ENCODE results near the gene ZNF784.

Gene ZNF784

DNA sequence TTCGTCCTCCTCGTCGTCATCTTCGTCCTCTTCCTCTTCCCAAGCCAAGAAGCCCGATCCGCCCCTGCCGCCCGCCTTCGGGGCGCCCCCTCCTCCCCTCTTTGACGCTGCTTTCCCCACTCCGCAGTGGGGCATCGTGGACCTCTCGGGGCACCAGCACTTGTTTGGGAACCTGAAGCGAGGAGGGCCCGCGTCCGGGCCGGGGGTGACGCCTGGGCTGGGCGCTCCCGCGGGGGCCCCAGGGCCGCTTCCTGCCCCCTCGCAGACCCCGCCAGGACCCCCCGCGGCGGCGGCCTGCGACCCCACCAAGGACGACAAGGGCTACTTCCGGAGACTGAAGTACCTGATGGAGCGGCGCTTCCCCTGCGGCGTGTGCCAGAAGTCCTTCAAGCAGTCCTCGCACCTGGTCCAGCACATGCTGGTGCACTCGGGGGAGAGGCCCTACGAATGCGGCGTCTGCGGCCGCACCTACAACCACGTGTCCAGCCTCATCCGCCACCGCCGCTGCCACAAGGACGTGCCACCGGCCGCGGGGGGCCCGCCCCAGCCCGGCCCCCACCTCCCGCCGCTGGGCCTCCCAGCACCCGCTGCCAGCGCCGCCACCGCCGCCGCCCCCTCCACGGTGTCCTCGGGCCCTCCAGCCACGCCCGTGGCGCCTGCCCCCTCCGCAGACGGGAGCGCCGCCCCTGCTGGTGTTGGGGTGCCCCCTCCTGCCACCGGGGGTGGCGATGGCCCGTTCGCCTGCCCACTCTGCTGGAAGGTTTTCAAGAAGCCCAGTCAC, 10.2 kb downstream of the ZNF784 start:
- CTCF ChIA-PET = no interaction called here
- no peak for DNase-seq (ENCODE audit: extremely low spot score)
- POLR2A ChIA-PET = no interaction called here
- TF ChIP-seq BHLHE40 (IDR thresholded peaks at IDR 0.05; ENCODE audit: borderline replicate concordance) (no peak), NFRKB (IDR thresholded peaks at IDR 0.05) (no peak), PKNOX1 (IDR thresholded peaks at IDR 0.05) (no peak), ZNF384 (IDR thresholded peaks at IDR 0.05) (no peak), CTBP1 (IDR thresholded peaks at IDR 0.05; ENCODE audit: borderline replicate concordance) (no peak), LEF1 (IDR thresholded peaks at IDR 0.05; ENCODE audit: borderline replicate concordance) (no peak), SP1 (IDR thresholded peaks at IDR 0.05) (no peak), L3MBTL2 (conservative IDR thresholded peaks at IDR 0.05) (no peak), SUZ12 (IDR thresholded peaks at IDR 0.05) (no peak), FOXK2 (IDR thresholded peaks at IDR 0.05) (no peak), ELF4 (IDR thresholded peaks at IDR 0.05) (no peak), FOXM1 (IDR thresholded peaks at IDR 0.05; ENCODE audit: borderline replicate concordance) (no peak), ARNT (IDR thresholded peaks at IDR 0.05) (no peak), TARDBP (IDR thresholded peaks at IDR 0.05) (no peak), FOXA1 (IDR thresholded peaks at IDR 0.05) (no peak), HDGF (IDR thresholded peaks at IDR 0.05; ENCODE audit: borderline replicate concordance) (no peak)

DNA sequence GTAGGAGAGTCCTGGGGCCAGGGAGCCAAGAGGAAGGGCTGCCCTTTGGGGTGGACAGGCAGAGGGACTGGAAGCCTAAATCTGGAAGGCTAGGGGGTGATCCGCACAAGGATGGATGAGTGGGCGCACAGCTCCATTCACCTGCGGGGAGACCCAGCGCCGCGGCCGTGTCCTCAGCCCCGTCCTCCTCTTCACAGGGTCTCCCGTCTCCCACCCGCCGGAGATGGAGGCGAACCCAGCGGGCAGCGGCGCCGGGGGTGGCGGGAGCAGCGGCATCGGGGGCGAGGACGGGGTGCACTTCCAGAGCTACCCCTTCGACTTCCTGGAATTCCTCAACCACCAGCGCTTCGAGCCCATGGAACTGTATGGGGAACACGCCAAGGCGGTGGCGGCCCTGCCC, 11.0 kb downstream of the ZNF784 start:
- CTCF ChIA-PET = no interaction called here
- POLR2A ChIA-PET = interaction anchor here (1.3 kb wide), 1 partner anchor 14 kb away, joined by 3 read pairs; the partner anchor contains the start of gene FIZ1
- no peak for TF ChIP-seq L3MBTL2 (conservative IDR thresholded peaks at IDR 0.05)
- no peak for TF ChIP-seq NFRKB (IDR thresholded peaks at IDR 0.05)
- TF ChIP-seq ARNT (IDR thresholded peaks at IDR 0.05) = no peak
- TF ChIP-seq FOXM1 (IDR thresholded peaks at IDR 0.05; ENCODE audit: borderline replicate concordance) = no peak
- no peak for TF ChIP-seq SUZ12 (IDR thresholded peaks at IDR 0.05)
- no peak for TF ChIP-seq CTBP1 (IDR thresholded peaks at IDR 0.05; ENCODE audit: borderline replicate concordance)
- no peak for TF ChIP-seq FOXA1 (IDR thresholded peaks at IDR 0.05)
- no peak for TF ChIP-seq SP1 (IDR thresholded peaks at IDR 0.05)
- TF ChIP-seq BHLHE40 (IDR thresholded peaks at IDR 0.05; ENCODE audit: borderline replicate concordance) = no peak
- TF ChIP-seq ELF4 (IDR thresholded peaks at IDR 0.05) = no peak
- no peak for TF ChIP-seq ZNF384 (IDR thresholded peaks at IDR 0.05)
- TF ChIP-seq HDGF (IDR thresholded peaks at IDR 0.05; ENCODE audit: borderline replicate concordance) = no peak
- no peak for TF ChIP-seq TARDBP (IDR thresholded peaks at IDR 0.05)
- TF ChIP-seq LEF1 (IDR thresholded peaks at IDR 0.05; ENCODE audit: borderline replicate concordance) = no peak
- TF ChIP-seq PKNOX1 (IDR thresholded peaks at IDR 0.05) = no peak
- no peak for TF ChIP-seq FOXK2 (IDR thresholded peaks at IDR 0.05)
- DNase-seq (ENCODE audit: extremely low spot score) = no peak

DNA sequence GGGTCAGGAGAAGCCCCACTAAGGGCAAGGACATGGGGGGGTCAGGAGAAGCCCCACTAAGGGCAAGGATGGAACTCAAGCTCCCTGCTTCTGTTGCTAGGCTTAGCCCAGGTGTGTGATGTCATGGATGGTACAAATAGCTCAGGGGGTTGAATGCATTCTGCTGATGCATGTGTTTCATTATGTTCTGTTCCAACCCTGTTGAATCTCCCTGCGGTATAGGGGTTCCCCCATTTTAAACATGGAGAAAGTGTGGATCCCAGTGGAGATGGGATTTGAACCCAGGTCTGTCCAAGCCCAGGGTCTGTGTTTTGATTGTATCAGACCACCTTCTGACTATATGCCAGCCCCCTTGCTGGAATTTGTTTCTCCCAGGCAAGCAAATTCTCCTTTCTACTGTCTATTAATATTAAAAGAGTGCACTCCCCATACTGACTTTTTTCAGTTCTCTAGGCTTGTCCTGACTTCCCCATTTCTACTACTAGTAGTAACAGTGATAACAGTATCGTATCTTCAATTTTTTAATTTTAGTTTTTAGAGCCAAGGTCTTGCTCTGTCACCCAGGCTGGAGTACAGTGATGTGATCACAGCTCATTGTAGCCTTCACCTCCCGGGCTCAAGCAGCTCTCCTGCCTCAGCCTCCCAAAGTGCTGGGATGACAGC, 12.3 kb downstream of the ZNF784 start:
- ChIA-PET CTCF (interaction anchor here (0.5 kb wide), 1 partner anchor 105 kb away, joined by 3 read pairs; no protein-coding TSS in a partner anchor), POLR2A (interaction anchor here (1.3 to 1.4 kb wide), 2 partner anchors 12 to 13 kb away, joined by 3 to 10 read pairs; partner anchors contain the start of genes FIZ1 and ZNF784)
- DNase-seq (ENCODE audit: extremely low spot score) = no peak
- TF ChIP-seq SUZ12 (IDR thresholded peaks at IDR 0.05) (no peak), HDGF (IDR thresholded peaks at IDR 0.05; ENCODE audit: borderline replicate concordance) (no peak), NFRKB (IDR thresholded peaks at IDR 0.05) (no peak), PKNOX1 (IDR thresholded peaks at IDR 0.05) (no peak), ELF4 (IDR thresholded peaks at IDR 0.05) (no peak), TARDBP (IDR thresholded peaks at IDR 0.05) (no peak), FOXA1 (IDR thresholded peaks at IDR 0.05) (no peak), ARNT (IDR thresholded peaks at IDR 0.05) (no peak), FOXK2 (IDR thresholded peaks at IDR 0.05) (no peak), CTBP1 (IDR thresholded peaks at IDR 0.05; ENCODE audit: borderline replicate concordance) (no peak), BHLHE40 (IDR thresholded peaks at IDR 0.05; ENCODE audit: borderline replicate concordance) (no peak), ZNF384 (IDR thresholded peaks at IDR 0.05) (no peak), L3MBTL2 (conservative IDR thresholded peaks at IDR 0.05) (no peak), FOXM1 (IDR thresholded peaks at IDR 0.05; ENCODE audit: borderline replicate concordance) (no peak), SP1 (IDR thresholded peaks at IDR 0.05) (no peak), LEF1 (IDR thresholded peaks at IDR 0.05; ENCODE audit: borderline replicate concordance) (no peak)

DNA sequence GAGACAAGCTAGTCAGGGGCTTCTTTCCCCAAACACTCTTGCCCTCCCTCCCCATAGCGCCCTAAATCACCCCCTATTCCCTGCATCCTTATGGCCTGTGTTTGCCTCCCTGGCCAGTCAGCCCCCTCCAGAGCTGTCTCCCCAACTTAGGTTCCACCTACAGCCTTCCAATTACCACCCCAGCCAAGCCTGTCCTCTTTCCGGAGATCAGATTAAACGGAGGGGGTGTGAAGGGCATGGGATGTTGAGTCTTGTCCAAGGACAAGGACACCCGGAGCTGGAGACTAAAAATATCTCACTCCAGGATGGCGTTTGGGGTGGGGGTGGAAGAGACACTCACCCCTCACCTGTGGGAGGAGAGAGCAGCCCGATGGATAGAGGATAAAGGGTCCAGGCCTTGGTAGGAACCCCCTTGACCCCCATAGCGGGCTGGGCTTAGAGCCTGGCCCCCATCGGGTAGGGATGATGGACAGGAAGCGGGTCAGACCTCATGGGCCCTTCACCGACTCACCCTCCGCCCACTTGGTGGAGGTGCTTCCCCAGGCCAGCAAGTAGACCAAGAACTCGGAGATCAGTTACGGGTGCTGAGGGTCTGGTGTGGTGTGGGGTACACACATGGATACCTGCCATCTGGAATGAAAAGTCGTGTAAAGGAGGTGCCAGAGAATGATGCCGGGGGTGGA, 12.9 kb downstream of the ZNF784 start:
- TF ChIP-seq BHLHE40 (IDR thresholded peaks at IDR 0.05; ENCODE audit: borderline replicate concordance) (no peak), LEF1 (IDR thresholded peaks at IDR 0.05; ENCODE audit: borderline replicate concordance) (no peak), PKNOX1 (IDR thresholded peaks at IDR 0.05) (no peak)
- POLR2A ChIA-PET = interaction anchor here (1.4 kb wide), 1 partner anchor 13 kb away, joined by 10 read pairs; the partner anchor contains the start of gene ZNF784
- CTCF ChIA-PET = interaction anchor here (0.5 kb wide), 1 partner anchor 104 kb away, joined by 3 read pairs; no protein-coding TSS in a partner anchor
- DNase-seq (ENCODE audit: extremely low spot score) = no peak

All from HEK293T (cell line).